DMS53 treated with DMSO at 0.1 percent for 48 hours (cell line): ENCODE data around the gene DHX34.
"Not testable (repeated sequence)": the region's sequence is repeated elsewhere in the genome, so short reads cannot be mapped to it uniquely, and the experiment has no call there.

ENCODE experiments used
- DNase-seq: peaks from one replicate; lab custom pipeline; 2025; ENCODE audit not compliant: unreplicated experiment; lab: John Stamatoyannopoulos, UW

Gene DHX34

DNA sequence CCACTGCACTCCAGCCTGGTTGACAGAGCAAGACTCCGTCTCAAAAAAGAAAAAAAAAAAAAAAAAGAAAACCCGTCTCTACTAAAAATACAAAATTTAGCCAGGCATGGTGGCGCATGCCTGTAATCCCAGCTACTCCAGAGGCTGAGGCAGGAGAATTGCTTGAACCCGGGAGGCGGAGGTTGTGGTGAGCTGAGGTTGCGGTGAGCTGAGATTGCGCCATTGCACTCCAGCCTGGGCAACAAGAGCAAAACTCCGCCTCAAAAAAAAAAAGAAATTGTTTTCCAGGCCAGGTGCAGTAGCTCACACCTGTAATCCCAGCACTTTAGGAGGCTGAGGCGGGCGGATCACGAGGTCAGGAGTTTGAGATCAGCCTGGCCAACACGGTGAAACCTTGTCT is 37.5 kb downstream of the DHX34 start:
- not testable (repeated sequence) for DNase-seq

- DNase-seq, result not testable (repeated sequence)
These were observed 38.5 kb downstream of the DHX34 start for GRCh38 chr19:47387623-47388022.

- DNase-seq, result not testable (repeated sequence)
These were observed 39.6 kb downstream of the DHX34 start for GRCh38 chr19:47388721-47389120.

GRCh38 chr19:47389150-47389556 is 40.0 kb downstream of the DHX34 start:
- no peak for DNase-seq

- DNase-seq, result no peak
These were observed 41.7 kb downstream of the DHX34 start for GRCh38 chr19:47390533-47391488.

DNA sequence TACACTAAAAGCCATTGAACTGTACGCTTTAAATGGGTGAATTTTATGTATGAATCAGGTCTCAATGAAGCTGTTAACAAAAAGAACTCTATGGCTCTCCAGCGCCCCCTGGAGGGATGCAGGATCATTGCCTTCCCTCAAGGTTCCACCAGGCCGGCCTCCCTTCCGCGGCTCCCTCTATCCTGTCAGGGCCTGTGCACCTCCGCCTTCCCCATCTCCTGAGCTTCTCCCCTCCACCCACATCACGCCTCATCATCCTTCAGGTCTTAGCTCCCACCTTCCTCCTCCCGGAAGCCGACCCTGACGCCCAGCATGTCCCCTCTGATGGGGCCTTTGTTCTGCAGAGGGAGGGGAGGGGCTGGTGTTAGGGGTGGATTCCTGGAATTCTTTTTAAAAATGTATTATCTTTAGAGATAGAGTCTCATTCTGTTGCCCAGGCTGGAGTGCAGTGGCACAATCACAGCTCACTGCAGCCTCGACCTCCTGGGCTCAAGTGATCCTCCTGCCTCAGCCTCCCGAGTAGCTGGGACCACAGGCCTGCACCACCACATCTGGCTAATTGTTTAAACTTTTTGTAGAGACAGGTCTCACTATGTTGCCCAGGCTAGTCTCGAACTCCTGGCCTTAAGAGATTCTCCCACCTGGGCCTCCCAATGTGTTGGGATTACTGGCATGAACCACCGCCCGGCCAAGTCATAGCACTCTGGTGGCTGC is 42.6 kb downstream of the DHX34 start:
- peak; percentile 75 for DNase-seq

DNA sequence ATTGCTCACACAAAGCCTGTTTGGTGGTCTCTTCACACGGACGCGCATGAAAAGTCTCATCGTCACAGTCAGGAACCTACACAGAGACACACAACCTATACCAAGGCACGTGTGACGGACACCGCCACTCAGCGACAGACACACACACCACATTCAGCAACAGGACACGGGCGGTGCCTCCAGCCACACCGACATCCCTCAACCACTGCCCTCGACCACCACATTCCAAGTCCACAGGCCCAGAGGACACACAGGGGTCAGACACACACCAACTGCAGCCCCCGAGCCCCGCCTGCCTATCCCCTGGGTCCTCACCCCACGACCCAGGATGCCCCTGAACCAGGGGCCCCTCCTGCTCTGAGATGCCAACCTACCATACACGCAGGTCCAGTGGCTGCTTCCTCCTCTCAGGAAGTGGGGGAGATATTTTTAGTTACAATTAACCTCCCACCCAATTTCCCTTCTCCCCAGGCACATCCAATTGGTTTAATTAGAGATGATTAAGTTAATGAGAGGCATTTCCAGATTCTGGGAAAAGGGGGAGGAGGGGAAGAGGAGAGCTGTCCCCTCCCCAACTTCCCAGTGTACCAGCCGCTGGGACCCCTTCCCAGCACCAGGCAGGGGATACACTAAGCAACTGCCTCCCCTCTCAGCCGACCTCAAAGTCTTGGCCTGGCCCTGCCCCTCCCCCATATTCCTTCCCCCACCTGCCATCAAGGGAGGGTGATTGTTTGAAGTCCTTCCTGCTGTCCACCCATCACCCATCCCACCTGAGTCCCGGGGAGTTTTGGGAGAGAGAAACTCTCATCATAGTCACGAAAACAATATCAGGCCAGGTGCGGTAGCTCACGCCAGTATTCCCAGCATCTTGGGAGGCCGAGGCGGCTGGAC is 49.8 kb downstream of the DHX34 start:
- no peak for DNase-seq

- no peak for DNase-seq
These were observed 53.4 kb downstream of the DHX34 start for GRCh38 chr19:47402504-47402903.

GRCh38 chr19:47404334-47405196 is 55.5 kb downstream of the DHX34 start:
- DNase-seq, result no peak

- no peak for DNase-seq
These were observed 56.1 kb downstream of the DHX34 start for GRCh38 chr19:47405197-47405550.

DNA sequence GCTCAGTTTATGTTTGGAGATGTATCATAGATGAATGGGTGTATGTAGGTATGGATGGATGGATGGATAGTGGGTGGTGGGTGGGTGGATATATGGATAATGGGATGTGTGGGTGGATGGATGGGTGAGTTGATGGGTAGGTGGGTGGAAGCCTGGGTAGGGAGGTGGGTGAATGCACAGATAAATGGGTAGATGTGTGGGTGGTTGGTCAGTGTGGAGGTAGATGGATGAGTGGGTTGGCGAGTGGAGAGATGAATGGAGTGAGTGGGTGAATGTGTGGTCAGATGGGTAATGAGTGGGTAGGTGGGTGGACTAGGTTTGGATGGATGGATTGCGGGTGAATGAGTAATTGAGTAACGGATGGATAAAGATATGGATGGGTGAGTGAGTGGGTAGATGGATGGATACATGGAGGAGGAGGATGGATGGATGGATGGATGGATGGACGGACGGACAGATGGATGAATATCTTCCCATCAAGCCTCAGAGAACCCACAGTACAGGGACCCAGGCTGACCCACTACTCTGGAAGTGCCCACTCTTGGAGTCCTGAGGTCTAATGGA is 56.8 kb downstream of the DHX34 start:
- DNase-seq, result no peak

- DNase-seq, result no peak
These were observed 57.7 kb downstream of the DHX34 start for GRCh38 chr19:47406711-47407416.

DNA sequence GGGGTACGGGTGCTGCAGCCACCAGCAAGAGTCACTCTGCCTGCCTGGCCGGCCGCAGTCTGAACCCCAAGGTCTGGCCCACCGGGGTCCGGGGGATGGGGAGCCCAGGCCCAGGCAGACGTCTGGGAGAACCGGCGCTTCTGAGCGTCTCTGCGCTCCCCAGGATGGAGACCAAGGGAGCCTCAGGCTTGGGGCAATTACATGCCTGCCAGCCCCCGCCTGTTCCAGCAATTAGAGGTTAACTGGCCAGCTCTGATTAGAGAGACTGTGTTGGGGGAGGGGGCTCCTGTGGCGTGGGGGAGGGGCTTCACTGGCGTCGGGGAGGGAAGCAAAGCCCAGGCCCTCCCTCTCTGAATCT is 58.3 kb downstream of the DHX34 start:
- DNase-seq, result no peak

DNA sequence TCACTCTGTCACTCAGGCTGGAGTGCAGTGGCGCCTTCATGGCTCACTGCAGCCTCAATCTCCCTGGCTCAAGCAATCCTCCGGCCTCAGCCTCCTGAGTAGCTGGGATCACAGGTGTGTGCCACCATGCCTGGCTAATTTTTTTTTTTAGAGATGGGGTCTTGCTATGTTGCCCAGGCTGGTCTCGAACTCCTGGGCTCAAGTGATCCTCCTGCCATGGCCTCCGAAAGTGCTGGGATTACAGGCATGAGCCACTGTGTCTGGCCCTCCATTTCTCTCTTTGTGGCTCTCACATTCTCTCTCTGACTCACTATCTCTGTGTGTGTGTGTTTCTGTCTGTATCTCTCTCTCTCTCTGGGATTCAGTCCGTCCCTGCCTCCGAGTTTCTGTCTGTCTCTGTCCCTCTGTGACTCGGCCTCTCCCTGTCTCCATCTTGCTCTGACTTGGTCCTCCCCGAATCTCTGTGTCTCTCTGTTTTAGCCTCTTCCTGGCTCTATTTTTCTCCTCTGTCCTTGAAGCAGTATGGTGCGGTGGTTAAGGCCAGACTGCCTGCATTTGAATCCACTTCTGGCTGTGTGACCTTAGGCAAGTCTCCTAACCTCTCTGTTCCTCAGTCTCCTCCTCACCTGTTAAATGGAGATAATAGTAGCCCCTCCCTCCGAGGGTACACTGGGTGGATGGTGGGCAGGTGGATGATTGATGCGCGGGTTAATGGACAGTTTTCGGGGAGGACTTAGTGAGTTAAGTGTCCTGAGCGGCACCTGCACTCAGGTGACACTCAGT is 59.2 kb downstream of the DHX34 start:
- DNase-seq, result no peak

GRCh38 chr19:47411101-47411500 is 62.0 kb downstream of the DHX34 start:
- no peak for DNase-seq

DNA sequence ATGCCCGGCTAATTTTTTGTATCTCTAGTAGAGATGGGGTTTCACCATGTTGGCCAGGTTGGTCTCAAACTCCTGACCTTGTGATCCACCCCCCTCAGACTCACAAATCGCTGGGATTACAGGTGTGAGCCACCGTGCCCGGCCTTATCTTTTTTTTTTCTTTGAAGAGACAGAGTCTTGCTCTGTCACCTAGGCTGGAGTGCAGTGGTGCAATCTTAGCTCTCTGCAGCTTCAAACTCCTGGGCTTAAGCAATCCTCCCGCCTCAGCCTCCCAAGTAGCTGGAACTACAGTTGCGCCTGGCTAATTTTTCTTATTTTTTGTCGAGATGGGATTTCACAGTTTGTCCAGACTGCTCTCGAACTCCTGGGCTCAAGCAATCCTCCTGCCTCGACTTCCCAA is 62.6 kb downstream of the DHX34 start:
- not testable (repeated sequence) for DNase-seq

DNA sequence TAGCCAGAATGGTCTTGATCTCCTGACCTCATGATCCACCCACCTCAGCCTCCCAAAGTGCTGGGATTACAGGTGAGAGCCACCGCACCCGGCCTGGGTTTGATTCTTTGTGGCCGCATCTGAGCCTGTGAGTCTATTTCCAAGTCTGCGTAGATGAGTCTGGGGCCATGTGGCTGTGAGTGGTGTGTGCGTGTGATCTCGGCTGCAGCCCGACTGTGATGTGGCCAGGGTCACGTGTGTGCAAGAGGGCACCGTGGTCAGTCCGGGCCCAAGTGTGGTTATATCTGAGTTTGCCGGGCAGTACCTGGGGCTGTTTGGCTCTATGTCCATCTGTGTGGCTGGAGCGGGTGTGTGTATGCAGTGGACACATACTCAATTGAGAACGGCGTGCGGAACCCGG is 64.8 kb downstream of the DHX34 start:
- DNase-seq, result no peak

DNA sequence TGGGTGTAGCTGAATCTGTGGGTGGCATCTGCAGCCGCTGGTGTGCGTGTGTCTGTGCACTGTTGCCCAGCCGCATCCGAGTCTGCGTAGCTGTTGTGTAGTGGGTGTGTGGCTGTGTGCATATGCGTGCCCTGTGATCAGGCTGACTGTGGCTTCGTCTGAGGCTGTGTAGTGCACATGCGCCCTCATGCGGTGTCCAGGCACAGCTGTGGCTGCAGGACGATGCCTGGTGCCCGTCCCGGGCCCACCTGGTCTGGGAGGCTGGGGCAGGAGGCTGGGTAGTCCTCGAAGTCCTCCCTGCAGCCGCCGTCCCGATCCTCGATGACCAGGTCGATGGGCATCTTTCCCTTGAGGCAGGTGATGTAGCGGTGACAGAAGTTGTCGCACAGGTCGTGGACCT is 65.4 kb downstream of the DHX34 start:
- DNase-seq, result peak; percentile 38
